ENCODE measurements around the gene ANKRD13B.
"Not testable (repeated sequence)": the region's sequence is repeated elsewhere in the genome, so short reads cannot be mapped to it uniquely, and the experiment has no call there.

Gene ANKRD13B

GRCh38 chr17:29592850-29593551 lies at the start of gene ANKRD13B:
TSS of gene ANKRD13B (plus strand) at chr17:29593132. CDS start at chr17:29593622, 490 bp downstream.
- no peak for DNase-seq

GRCh38 chr17:29544066-29544465 lies 48.9 kb upstream of the ANKRD13B start:
- DNase-seq, result no peak

DNA sequence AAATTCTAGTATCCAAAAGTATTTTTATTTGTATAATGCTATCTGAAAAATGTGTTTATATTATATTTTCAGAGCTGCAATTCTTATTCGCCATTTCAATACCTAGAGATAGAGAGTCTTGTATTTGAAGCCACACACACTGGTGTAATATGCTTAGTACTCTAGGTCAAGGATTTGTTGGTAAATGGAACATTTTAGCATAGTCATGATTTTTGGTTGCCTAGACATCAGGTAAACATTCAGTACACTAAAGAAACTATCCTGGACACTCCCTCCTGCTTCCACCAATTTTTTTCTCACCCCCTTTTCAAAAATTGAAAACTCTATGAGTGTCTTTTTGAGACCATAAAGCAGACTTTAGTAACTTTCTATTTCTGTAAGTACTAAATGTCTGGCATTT lies 46.8 kb upstream of the ANKRD13B start:
- no peak for DNase-seq

DNA sequence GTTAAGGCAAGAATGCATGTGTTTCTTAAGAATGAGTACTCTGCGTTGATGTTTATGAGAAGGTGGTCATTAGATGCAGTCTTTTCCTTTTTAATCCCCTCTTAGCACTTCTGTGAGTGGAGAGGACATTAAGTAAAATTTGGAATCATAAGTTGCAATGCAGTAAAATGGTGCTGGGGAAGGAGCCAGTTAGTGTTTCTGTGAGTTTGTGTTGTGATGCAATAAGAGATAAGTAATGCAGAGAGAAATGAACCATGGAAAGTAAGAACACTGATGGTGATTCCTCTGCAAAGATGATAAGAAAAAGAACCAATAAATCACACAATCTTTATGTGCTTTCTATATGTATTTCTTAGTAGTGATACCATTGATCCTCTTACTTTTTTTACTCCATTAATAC lies 46.1 kb upstream of the ANKRD13B start:
- DNase-seq, result no peak

GRCh38 chr17:29549177-29549923 lies 43.6 kb upstream of the ANKRD13B start:
- no peak for DNase-seq

DNA sequence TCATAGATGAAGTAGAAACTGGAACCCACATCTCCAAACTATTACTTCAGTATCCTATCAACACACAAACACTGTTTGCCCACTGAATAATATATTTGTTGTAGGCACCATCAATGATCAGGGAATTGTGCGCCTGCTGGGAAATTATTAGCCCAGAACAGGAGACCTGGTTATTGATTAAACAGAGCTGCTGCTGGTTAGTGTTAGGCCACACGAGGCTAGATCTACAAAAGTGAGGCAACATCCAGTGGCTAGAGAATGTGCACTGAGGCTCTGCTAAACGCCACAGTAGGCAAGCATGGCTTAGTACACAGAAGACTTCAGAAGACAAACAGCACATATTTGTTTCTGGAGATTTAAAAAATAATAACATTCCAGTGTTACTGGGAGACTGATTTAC lies 37.1 kb upstream of the ANKRD13B start:
- DNase-seq, result peak; percentile 73

DNA sequence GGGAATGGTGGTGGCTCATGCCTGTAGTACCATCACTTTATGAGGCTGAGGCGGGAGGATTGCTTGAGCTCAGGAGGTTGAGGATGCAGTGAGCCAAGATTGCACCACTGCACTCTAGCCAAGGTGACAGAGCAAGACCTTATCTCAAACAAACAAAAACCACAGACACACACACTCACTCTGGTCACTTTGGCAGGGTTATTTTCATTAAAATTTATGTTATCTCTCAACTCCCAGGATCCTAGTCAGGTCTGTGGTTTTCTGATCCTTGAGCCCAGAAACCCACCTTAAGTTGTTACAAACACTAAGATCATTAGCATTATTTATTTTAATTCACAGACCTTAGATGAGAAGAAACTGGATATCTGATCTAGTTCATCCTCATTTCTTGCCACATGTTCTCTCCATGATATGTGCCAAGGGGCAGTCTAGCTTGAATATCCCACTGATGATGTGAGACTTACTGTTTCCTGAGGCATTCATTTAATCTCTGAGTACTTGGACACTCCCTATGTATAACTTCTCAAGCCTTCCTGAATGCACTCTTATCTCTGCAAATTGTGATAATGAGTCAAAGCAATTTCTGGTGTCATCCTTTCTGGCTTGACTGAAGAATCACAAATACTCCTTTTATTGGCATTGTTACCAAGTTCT lies 35.7 kb upstream of the ANKRD13B start:
- peak; percentile 95 for DNase-seq

GRCh38 chr17:29557739-29558116 lies 35.2 kb upstream of the ANKRD13B start:
- DNase-seq, result no peak

- not testable (repeated sequence) for DNase-seq
These were observed 34.8 kb upstream of the ANKRD13B start for GRCh38 chr17:29558139-29558538.

DNA sequence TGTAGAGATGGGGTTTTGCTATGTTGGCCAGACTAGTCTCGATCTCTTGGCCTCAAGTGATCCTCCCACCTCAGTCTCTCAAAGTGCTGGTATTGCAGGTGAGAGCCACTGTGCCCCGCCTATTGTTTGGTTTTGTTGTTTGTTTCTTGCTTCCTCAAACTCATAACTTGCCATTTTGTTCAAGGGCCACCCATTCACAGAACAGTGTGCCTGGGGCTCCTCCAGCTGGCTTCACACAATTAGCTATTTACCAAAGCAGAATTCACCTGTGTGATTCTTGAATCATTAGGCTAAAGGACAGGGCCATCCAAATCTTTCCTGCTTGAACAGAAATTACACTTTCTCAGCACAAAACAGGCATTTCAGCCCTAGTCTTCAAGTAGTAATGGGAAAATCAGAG lies 33.3 kb upstream of the ANKRD13B start:
- DNase-seq, result no peak

DNA sequence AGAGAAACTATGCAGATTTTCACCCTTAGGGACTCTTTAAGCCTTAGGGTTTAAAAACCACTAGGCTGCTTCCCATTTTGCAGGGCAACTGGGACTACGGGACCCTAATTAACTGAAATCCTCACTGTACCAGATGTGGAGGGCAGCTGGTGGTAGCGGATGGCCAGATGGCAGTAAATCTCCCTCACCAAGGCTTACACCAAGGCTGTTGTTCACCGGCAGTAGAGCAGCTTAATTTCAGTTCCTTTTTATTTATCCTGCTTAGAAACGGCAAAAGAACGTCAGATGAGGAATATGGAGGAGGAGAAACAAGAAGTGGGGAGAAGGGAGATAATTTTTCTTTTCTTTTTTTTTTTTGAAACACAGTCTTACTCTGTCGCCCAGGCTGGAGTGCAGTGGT lies 32.6 kb upstream of the ANKRD13B start:
- no peak for DNase-seq

- DNase-seq, result no peak
These were observed 31.1 kb upstream of the ANKRD13B start for GRCh38 chr17:29561554-29562517.

DNA sequence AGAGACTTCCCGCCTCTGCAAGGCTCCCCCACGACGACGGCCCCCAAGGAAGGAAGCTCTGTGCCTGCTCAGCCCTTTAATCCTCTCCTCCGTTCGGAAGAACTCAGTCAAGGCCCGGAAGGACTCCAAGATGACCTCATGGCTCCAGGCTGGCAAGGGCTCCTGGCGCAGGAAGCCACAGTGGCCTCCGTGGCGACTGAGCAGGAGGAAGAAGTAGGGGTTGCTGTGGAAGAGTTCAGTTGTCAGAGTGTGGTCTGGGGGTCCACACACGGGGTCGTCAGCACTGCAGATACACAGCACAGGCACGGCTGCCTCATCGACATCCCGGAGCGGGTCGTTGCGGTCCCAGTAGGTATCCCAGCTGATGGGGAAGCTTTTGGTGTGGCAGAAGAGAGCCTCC lies 30.3 kb upstream of the ANKRD13B start:
- no peak for DNase-seq

DNA sequence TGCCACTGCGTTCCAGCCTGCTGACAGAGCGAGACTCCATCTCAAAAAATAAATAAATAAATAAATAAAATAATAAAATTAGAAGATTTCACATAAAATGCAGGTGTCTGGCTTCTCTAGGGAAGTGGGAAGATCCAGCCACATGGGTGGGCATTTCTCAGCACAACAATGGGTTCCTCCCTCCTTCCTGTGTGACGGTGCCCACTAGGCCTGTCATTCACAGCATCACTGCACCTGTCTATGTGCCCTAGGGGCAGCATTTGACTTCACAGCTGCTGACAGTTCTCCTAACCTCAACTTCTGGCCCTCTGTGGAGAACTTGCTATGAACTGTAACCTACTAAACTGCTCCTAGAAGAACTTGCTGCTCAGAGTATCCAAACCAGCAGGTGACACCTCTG lies 29.1 kb upstream of the ANKRD13B start:
- DNase-seq, result no peak

DNA sequence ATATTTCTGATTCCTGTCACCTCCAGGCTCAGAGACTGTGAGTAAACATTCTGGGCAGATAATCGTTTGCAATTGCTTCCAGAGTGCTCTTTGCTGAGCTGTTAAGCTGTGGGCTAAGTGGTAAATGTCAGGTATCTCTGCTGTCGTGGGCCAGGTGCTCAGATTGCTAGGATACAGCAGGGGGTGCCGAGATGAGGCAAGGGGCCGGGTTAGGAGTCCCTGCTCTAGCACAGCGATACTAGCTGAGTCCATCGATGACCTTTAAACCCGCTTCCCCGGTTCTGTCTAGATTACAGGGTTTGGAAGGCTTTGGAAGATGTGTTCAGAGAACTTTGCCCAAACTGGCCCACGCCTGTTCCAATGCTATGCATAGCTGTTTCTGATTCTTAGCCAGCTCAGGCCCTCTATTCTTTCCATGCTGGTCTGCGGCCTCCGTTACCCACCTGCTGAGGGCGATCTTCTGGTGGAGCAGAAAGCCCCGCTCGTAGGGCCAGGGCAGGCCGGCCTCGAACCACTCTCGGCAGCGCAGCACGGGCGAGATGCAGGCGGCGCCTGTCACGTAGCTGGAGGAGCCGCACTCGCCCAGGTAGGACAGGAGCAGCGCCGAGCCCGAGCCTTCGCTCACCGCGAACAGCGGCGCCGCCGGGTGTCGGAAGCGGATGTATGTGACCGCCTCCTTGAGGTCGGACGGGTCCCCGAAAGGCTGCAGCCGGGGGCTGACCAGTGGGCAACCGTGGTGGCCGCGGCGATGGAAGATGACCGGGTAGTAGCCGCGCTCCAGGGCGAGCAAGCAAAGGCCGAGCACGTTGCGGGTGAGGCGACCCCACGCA lies 27.1 kb upstream of the ANKRD13B start:
- DNase-seq, result no peak

DNA sequence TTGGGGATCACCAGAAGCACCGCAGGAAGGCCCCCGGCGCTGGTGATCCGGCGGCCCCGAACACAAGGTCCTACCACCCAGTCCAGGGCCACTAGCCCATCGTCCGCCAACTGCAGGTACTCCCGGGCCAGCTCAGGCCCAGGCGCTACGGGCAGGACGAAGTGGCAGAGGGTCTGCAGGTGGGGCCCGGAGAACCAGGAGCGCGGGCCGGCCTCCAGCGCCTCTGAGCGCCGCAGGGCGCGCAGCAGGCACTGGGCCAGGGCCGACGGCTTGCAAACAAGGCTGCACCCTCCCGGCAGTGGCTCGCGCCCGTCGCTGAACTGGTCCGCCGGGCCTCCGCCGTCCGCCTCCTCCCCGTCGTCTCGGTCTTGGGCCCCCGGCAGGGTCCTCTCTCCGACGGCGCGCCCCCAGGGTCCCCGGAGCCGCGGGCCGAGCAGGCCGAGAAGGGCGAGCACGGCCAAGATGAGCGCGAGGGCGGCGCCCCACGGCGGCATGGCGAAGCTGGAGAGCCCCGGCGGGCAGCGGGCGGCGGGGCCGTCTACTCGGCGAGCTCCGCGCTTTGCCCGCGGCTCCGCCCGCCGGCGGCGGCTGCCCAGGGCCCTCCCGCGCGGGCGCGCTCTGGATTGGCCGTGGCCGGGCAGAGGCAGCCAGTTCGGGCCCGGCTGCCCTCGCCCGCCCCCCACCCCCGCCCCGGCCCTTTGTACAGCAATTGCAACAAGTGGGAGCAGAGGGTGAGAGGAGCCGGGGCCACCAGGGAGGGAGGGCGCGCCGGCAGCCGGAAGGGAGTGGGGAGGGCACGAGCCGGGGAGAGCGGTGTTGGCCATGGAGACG lies 26.2 kb upstream of the ANKRD13B start, which contains the start of gene ABHD15:
Gene ABHD15 (minus strand): TSS at position 565 of the 831 bp plus-strand sequence. CDS start 71 bp downstream, at position 494.
- peak; percentile 40 for DNase-seq

- DNase-seq, result no peak
These were observed 25.7 kb upstream of the ANKRD13B start for GRCh38 chr17:29567304-29567553.

DNA sequence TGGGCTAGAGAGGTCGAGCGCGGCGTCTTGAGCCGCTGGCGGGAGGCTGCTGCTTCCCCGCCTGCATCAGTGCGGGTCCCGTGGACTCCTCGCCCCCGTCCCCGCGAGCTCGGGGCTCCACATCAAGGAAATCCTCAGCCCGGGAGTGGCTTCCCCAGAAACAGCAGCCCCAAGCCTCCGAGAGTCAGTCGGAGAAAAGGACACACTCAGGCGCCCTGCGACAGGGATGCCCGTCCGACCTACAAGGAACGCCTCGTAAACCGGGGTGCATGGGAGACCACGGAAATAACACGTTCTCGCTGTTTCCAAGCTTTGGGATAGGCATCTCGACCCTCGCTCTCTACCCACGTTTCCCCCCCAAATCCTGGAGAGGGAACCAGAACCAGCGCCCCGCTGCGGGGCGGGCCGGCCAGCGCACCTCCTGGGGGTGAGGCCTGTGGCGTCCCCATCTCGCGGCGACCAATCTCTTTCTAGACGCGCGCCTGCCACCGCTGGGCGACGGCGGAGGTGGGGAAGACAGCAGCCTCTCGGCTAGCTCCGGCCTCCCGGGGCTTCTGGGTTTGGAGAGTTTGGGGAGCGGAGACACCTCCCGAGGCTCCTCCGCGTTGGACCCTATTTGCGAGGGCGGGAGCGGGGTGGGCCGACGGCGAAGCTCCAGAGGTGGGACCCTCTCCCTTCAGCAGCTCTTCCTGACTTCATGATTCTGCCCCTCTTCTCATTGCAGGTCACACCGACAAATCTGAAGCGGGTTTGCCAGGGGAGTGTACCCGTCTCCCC lies 25.2 kb upstream of the ANKRD13B start:
- DNase-seq, result peak; percentile 29

DNA sequence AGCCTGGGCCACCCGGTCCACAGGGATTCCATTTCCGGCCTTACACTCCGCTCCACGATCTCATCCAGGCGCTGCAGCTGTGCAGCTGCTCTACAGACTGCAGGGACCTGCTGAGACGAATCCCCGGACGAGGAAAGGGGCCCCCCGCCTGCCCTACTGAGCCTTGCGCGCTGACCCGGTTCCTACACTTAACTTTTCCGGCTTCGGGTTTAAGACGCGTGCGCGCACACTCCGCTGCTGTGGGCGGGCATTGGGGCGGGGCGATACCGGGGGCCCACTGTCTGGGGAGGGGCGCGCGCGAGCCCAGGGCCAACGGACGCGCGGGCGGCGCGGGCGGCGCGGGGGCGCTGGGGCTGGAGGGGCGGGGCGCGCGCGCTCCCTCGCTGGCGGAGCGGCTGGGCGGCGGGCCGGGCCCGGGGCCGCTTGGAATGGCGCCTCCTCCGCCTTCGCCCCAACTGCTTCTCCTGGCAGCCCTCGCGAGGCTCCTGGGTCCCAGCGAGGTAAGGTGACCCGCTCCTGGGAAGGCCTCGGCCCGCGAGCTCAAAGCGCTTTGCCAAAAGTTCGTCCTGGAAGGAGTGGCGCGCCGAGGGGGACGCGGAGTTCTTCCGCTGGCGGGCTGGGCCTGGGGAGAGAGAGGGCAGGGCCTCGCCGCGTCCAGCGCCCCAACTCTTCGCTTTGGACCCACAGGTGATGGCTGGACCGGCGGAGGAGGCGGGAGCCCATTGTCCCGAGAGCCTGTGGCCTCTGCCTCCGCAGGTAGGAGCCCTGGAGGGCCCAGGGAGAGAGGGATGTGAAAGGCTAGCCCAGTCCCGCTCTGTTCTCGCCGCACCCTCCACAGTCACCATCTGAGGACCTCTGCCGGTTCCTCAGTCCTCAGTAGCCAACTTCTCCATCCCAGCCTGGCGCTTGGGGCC lies 24.3 kb upstream of the ANKRD13B start, which contains the start of gene TP53I13:
Gene TP53I13 (plus strand): TSS at position 371 of the 914 bp plus-strand sequence. CDS start 58 bp downstream, at position 429.
- DNase-seq, result peak; percentile 58
